ENCODE data around the gene ATP9B.

Gene ATP9B

DNA sequence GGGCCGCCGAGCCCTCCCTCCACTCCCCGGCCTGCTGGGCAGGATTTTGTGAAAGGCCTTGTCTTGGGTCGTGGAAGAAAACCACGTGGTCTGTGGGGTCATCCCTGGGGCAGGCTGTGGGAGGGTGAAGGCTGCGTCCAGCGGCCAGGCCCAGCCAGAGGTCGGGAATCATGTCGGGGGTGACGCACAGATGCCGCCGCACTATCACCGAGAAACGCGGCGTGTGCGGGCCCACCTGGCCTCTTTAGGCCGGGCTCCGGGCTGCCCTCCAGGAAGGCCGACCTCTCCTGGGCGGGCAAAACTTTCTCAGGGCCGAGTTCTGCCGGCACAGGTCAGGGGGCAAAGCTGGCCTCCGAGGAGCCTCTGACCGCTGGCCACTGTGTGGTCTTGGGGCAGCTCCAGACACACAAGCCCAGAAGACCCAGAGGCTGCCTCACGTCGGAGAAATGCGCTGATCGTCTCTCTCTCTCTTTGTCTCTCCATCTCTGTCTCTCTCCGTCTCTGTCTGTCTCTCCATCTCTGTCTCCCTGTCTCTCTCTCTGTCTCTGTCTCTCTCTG, 354.9 kb downstream of the ATP9B start:
- DNase-seq (ENCODE audit: low read depth in 2 of 2): no peak

DNA sequence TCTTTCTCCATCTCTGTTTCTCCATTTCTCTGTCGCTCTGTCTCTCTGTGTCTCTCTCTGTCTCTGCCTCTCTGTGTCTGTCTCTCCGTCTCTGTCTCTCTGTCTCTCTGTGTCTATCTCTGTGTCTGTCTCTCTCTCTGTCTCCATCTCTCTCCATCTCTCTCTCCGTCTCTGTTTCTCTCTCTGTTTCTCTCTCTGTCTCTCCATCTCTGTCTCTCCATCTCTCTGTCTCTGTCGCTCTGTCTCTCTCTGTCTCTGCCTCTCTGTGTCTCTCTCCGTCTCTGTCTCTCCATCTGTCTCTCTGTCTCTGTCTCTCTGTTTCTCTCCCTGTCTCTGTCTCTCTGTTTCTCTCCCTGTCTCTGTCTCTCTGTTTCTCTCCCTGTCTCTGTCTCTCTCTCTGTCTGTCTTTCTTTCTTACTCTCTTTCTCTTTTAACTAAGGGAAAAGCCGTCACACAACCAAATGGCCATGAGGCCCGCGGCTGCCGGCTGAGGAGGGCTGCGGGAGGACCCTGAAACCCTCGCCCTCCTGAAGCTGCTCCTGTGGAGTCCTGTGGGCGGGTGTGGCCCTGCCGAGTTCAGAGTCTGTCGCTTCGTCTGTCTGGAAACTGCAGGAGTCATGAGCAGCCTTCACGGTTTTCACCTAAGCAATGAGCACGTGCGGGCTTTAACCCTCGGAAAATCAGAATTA, 355.8 kb downstream of the ATP9B start:
- no peak for DNase-seq (ENCODE audit: low read depth in 2 of 2)

DNA sequence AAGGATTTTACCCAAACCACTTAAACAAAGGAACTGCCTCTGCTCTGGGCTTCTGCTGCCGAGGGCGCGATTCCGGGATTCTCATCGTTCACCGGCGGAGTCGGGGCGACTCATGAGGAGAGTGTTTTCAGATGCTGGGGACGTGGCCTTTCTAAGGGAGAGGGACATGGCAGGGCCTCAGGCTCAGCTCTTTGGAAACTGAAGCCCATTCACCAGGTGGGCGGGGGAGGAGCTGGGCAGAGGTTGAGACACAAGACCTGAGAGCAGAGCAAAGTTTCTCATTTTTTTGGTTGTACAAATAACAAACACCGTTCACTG, 356.3 kb downstream of the ATP9B start:
- DNase-seq (ENCODE audit: low read depth in 2 of 2): no peak

DNA sequence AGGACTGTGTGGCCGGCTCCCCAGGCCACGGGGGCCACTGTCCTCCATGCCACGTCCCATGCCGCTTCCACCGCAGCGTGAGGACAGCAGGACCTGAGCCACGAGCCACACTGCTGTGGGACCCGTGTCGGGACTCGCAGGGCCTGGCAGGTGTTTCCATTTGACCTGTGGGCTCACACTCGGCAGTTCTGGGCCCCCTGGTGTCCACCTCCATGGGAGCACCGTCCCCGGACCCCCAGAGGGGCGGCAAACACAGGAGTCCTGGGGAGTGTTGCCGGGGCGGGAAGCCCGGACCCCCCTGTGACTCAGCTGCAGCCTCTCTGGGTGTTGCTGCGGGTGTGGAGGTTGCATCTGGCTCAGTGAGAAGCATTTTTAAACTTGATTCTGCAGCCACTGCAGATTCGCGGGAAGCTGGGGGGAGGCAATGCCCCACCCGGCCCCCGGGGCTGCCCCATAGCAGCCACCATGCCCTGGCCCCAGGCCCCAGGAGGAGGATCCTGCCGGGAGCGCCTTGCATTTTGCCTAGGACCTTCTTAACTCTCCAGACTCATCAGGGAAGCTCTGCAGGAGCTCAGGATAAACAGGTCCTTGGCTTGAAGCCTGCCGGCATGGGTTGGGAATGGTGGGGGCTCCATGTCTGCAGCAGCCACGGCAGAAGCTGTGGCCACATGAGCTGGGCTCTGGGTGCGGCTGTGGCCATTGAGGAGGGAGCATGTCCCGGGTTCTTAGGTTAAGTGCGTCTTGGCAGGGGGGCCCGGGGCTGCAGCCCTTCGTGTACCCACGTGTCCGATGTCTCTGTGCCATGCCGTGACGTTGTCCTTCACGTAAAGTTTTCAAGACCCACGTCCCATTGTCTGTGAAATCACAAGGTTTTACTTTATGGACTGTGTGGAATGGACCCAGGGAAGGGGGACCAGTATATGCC, 357.4 kb downstream of the ATP9B start:
- DNase-seq (ENCODE audit: low read depth in 2 of 2): no peak

DNA sequence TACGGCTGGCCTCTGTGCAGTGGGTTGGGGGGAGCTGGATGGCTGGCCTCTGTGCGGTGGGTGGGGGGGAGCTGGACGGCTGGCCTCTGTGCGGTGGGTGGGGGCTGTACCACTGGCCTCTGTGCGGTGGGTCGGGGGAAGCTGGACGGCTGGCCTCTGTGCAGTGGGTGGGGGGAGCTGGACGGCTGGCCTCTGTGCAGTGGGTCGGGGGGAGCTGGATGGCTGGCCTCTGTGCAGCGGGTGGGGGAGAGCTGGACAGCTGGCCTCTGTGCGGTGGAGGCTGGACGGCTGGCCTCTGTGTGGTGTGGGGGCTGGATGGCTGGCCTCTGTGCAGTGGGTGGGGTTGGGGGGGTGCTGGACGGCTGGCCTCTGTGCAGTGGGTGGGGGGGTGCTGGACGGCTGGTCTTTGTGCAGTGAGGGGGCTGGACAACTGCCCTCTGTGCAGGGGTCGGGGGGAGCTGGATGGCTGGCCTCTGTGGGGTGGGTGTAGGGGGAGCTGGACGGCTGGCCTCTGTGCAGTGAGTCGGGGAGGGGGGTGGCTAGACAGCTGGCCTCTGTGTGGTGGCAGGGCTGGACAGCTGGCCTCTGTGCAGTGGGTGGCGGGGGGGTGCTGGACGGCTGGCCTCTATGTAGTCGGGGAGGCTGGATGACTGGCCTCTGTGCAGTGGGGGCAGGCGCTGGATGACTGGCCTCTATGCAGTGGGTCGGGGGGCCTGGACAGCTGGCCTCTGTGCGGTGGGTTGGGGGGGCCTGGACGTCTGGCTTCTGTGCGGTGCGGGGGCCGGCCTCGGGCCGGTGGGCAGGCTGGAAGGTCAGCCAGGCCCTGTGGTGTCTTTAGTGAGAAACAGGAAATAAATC, 358.4 kb downstream of the ATP9B start:
- DNase-seq (ENCODE audit: low read depth in 2 of 2): no peak
